Naive thymus-derived CD8-positive, alpha-beta T cell (primary cell): ENCODE data around the gene ZMYND19. TPM values are rescaled to one million over a fixed set of nuclear protein-coding genes. Genes with fewer than 3 reads are reported as not detected.
"Not testable (repeated sequence)": the region's sequence is repeated elsewhere in the genome, so short reads cannot be mapped to it uniquely, and the experiment has no call there.

Experiments
- ATAC-seq, 2 donors: fragments of 150-1000 bp; cut with Tn5 transposase in 1 of 2; sonication (Bioruptor Pico), chemical (Tn5 transposase) in 1 of 2; 1 replicate in 1 of 2; 2 replicates in 1 of 2; pipeline ENCODE4 v1.10.0; 2021; ENCODE audit warnings: mild to moderate bottlenecking in 2 of 2, moderate library complexity in 2 of 2
- POLR2A ChIA-PET: fragments of 350-600 bp; sonication (Branson Sonifier 250); formaldehyde crosslinking; loops from one replicate; lab custom pipeline; 2021; ENCODE audit warnings: antibody characterized with exemption; lab: Charles Lee
- DNase-seq, 10 donors: peaks; one replicate each; pipeline versions ENCODE4 v3.0.0 to v3.0.0-alpha.2; 2020 to 2022
- H3K27ac Mint-ChIP-seq, 10 donors: one replicate each; pipeline ENCODE4 v1.8.0; 2020 to 2022; ENCODE audit warnings: mild to moderate bottlenecking in 10 of 10, mixed read lengths in 10 of 10, moderate library complexity in 4 of 10, inconsistent platforms in 1 of 10
- H3K27me3 Mint-ChIP-seq, 5 donors: one replicate each; pipeline ENCODE4 v1.8.0; 2021 to 2022; ENCODE audit warnings: mixed read lengths in 5 of 5
- H3K36me3 Mint-ChIP-seq, 3 donors: one replicate each; pipeline ENCODE4 v1.8.0; 2020 to 2022; ENCODE audit warnings: mixed read lengths in 3 of 3, mild to moderate bottlenecking in 2 of 3, inconsistent platforms in 1 of 3
- H3K4me1 Mint-ChIP-seq, 4 donors: one replicate each; pipeline ENCODE4 v1.8.0; 2021 to 2022; ENCODE audit warnings: mixed read lengths in 4 of 4
- H3K4me3 Mint-ChIP-seq, 10 donors: one replicate each; pipeline ENCODE4 v1.8.0; 2020 to 2022; ENCODE audit warnings: mild to moderate bottlenecking in 10 of 10, mixed read lengths in 10 of 10, moderate library complexity in 6 of 10, inconsistent platforms in 1 of 10
- H3K9me3 Mint-ChIP-seq, 9 donors: one replicate each; pipeline ENCODE4 v1.8.0; 2020 to 2022; ENCODE audit warnings: mixed read lengths in 9 of 9, mild to moderate bottlenecking in 3 of 9, inconsistent platforms in 1 of 9, moderate library complexity in 1 of 9
- polyA plus RNA-seq, 3 donors: library from polyadenylated mRNA; unstranded; fragments of 300-500 nt; fragmentation: Illumina TruSeq; gene quantifications; one replicate each; pipeline ENCODE4 v1.2.3, GENCODE V29; 2021
- total RNA-seq, 8 experiments: library from RNA in 2 of 8; stranded (reverse) in 2 of 8; gene quantifications; one replicate each; pipeline ENCODE4 v1.2.3 and lab custom pipeline; 2021 to 2026

ZMYND19 gene
- total and polyA plus RNA-seq, 5 experiments from 2014 or later, result 5.5 to 27.5 (median 15.7) TPM

DNA sequence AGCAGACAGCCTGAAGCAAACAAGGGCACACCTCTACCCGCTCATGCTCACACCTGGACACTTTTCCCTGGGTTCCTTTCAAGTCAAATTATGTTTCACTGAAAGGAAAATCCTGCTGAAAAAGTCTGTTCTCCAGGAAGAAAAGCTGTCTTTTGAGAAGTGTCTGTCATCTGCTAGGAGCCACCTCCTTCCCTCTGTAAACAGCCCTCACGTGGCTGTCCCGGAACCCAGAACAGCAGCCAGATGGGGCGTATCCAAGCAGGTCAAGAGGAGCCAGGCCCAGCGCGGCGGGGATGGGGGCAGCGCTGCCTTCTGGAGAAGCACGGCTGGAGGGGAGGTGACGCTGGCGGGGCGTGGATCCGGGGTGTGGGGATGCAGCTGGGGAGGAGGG lies 40.1 kb downstream of the ZMYND19 start, which contains the start of gene PNPLA7:
Gene PNPLA7, minus strand, starts transcription at position 172 of the 391 bp plus-strand sequence. CDS start 205 bp downstream, outside the sequence.
- Mint-ChIP-seq H3K27me3 (no peaks in the 10 kb centered on the region), H3K9me3 (no peaks in the 10 kb centered on the region), H3K36me3 (peaks cover 0 to 9% (median under 1%) of the 10 kb centered on the region in 3 donors), H3K27ac (peak within 1 kb of the TSS; percentile 71 to 93 (median 90)), H3K4me1 (peaks cover 4 to 32% (median 21%) of the 10 kb centered on the region in 4 donors), H3K4me3 (peak within 1 kb of the TSS; percentile 85 to 96 (median 92))
- POLR2A ChIA-PET, result interaction anchor here (0.6 to 3.7 kb wide), 9 partner anchors 12 to 1011 kb away, joined by 3 to 25 read pairs (median 3); partner anchors contain the start of genes DPH7, NELFB and NSMF
- peak; percentile 30 to 77 (median 38) for DNase-seq
- ATAC-seq, result peak; percentile 20 to 34

GRCh38 chr9:137547687-137548543 lies 42.4 kb downstream of the ZMYND19 start:
- POLR2A ChIA-PET, result no interaction called here
- H3K27me3 Mint-ChIP-seq, result no peaks in the 10 kb centered on the region
- ATAC-seq (no peak), DNase-seq (peak in 1 of 10 donors; percentile 48)
- H3K36me3 Mint-ChIP-seq, result no peaks in the 10 kb centered on the region
- peak overlapping the region in 4 of 10 donors; percentile 28 to 56 (median 44) for H3K4me3 Mint-ChIP-seq
- peak overlapping the region in 5 of 10 donors; percentile 5 to 61 (median 40) for H3K27ac Mint-ChIP-seq
- no peaks in the 10 kb centered on the region for H3K9me3 Mint-ChIP-seq
- H3K4me1 Mint-ChIP-seq, result peaks cover 3 to 32% (median 21%) of the 10 kb centered on the region in 4 donors

DNA sequence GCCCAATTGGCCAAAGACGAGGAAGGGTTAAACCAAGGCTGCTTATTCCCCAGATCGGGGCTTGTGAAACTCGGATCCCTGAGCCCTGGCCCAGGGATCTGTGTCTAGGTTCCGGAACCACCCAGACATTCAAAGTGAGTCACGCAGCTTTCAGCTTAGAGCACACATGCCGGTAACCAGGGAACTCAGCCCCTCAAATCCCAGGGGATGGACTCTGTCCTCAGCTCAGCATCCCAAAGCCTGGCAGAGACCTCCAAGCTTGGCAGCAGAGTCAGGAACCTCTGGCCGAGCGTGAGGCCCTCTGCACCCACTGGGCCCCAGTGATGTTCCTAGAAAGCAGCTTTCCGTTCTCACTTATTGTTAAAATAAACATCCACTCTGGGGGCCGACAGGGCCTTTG lies 45.2 kb downstream of the ZMYND19 start:
- Mint-ChIP-seq H3K4me1 (peaks cover 0 to 24% (median 12%) of the 10 kb centered on the region in 4 donors), H3K27me3 (no peaks in the 10 kb centered on the region), H3K27ac (no peak overlapping the region), H3K9me3 (no peaks in the 10 kb centered on the region), H3K4me3 (no peak overlapping the region), H3K36me3 (no peaks in the 10 kb centered on the region)
- POLR2A ChIA-PET, result no interaction called here
- DNase-seq (peak in 1 of 10 donors; percentile 57), ATAC-seq (no peak)

DNA sequence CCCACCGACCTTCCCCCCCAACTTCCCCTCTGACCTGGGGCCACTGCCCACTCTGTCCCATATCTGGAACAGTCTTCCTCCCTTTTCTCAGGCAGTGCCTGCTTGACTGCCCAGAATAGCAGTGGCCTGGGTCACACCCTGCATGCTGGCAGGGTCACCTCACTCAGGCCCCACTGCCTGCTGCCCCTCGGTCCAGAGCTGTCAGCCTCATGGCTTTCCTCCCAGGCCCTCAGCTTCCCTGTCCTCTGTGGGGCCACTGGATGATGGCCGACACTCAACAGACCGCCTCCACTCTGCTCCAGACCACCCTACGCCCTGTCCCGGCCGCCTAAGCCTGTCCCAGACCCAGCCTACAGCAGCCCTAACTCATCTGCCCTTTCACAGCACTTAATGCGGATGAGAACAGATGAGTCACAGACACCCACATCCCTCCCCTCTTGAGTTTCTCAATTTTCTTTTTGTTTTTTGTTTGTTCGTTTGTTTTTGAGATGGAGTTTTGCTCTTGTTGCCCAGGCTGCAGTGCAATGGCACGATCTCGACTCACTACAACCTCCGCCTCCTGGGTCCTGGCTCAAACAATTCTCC lies 46.0 kb downstream of the ZMYND19 start:
- H3K27ac Mint-ChIP-seq, result no peak overlapping the region
- no peak for DNase-seq

GRCh38 chr9:137543237-137543963 lies 46.9 kb downstream of the ZMYND19 start:
- DNase-seq, result peak in 1 of 10 donors; percentile 35
- POLR2A ChIA-PET, result no interaction called here
- no peak overlapping the region for H3K4me3 Mint-ChIP-seq
- H3K27me3 Mint-ChIP-seq, result no peaks in the 10 kb centered on the region
- no peak overlapping the region for H3K27ac Mint-ChIP-seq
- no peaks in the 10 kb centered on the region for H3K9me3 Mint-ChIP-seq
- H3K4me1 Mint-ChIP-seq, result peaks cover 0 to 9% (median 0%) of the 10 kb centered on the region in 4 donors
- no peaks in the 10 kb centered on the region for H3K36me3 Mint-ChIP-seq
- ATAC-seq, result no peak

More for the DNA sequence above, 46.0 kb downstream of the ZMYND19 start:
- ATAC-seq, result no peak
- Mint-ChIP-seq H3K9me3 (no peaks in the 10 kb centered on the region), H3K4me1 (peaks cover 0 to 16% (median 5%) of the 10 kb centered on the region in 4 donors), H3K27me3 (no peaks in the 10 kb centered on the region), H3K36me3 (no peaks in the 10 kb centered on the region), H3K4me3 (no peak overlapping the region)
- POLR2A ChIA-PET, result interaction anchor here (0.7 kb wide), 1 partner anchor 721 kb away, joined by 3 read pairs; no protein-coding TSS in a partner anchor

DNA sequence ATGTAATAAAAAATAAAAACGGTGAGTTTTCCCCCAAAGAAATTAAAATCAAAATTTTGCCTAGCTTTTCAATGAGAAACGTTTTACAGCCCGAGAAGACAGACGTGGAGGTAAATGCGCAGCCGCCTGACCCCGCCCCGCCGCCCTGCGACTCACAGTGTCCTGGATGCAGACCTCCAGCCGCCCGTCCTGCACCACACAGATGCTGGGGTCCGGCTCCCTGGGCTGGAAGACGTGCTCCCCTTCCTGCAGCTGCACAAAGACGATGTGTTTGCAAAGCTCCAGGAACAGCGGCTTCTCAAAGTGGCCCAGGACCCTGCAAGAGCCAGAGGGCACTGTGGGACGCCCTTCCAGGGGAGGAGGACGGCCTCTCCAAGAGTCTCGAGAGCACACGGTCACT lies 47.8 kb downstream of the ZMYND19 start:
- H3K27ac Mint-ChIP-seq, result peak overlapping the region in 1 of 10 donors; percentile 50
- DNase-seq (peak in 1 of 10 donors; percentile 60), ATAC-seq (no peak)
- H3K27me3 Mint-ChIP-seq, result no peaks in the 10 kb centered on the region
- POLR2A ChIA-PET, result no interaction called here
- no peaks in the 10 kb centered on the region for H3K36me3 Mint-ChIP-seq
- no peaks in the 10 kb centered on the region for H3K9me3 Mint-ChIP-seq
- H3K4me1 Mint-ChIP-seq, result peaks cover 2 to 9% (median 3%) of the 10 kb centered on the region in 4 donors
- H3K4me3 Mint-ChIP-seq, result no peak overlapping the region

DNA sequence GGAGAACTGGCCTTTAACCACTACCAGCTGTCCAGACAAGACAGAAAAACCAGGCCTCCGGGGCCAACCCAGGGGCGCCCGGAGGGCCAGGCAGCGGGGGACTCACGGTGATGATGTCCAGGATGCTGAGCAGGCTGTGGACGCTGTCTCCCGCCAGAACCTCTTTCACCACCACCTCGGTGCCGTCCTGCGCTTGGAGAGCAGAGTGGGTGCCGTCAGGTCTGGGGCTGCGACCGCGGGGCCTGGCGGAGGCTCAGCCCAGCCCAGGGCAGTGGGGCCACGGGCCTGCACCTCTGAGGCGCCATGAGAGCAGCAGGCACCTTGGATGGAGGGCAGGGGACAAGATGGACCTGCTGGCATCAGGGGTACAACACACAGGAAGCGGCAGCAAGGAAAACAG lies 49.8 kb downstream of the ZMYND19 start:
- H3K9me3 Mint-ChIP-seq, result peaks cover 0 to 8% (median 4%) of the 10 kb centered on the region in 9 donors
- DNase-seq, result no peak

DNA sequence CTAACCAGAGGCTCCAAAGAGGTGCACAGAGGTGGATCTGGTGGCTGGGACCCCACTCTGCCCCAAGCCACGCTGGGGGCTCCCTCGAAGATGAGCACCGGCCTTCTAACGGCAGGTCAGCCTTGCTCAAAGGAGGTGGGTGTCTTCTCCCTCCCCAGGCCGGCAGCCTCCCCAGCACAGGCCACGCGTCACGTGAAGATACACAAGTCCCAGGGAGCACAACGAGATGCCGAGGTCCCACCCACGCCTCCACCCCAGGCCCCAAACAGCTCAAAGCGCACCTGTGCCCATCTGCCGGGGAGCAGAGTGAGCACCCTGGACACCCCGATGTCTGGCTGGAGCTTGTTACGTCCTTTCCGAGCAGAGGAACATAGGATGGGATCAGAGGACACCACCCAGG lies 52.3 kb downstream of the ZMYND19 start:
- Mint-ChIP-seq H3K4me3 (no peak overlapping the region), H3K9me3 (peaks cover 0 to 8% (median 4%) of the 10 kb centered on the region in 9 donors), H3K27me3 (no peaks in the 10 kb centered on the region), H3K27ac (peak overlapping the region in 3 of 10 donors; percentile 53 to 81 (median 80)), H3K4me1 (peaks cover 16 to 32% (median 27%) of the 10 kb centered on the region in 4 donors), H3K36me3 (peaks cover 0 to 3% (median 0%) of the 10 kb centered on the region in 3 donors)
- DNase-seq (peak in 1 of 10 donors; percentile 27), ATAC-seq (no peak)
- POLR2A ChIA-PET, result interaction anchor here (2.3 kb wide), 1 partner anchor 13 kb away, joined by 25 read pairs; the partner anchor contains the start of genes MRPL41 and PNPLA7

More for the DNA sequence above, 49.8 kb downstream of the ZMYND19 start:
- POLR2A ChIA-PET, result no interaction called here
- no peak overlapping the region for H3K4me3 Mint-ChIP-seq
- H3K27me3 Mint-ChIP-seq, result no peaks in the 10 kb centered on the region
- no peak for ATAC-seq
- no peak overlapping the region for H3K27ac Mint-ChIP-seq
- peaks cover 0 to 3% (median 0%) of the 10 kb centered on the region in 3 donors for H3K36me3 Mint-ChIP-seq
- H3K4me1 Mint-ChIP-seq, result peaks cover 8 to 20% (median 17%) of the 10 kb centered on the region in 4 donors

DNA sequence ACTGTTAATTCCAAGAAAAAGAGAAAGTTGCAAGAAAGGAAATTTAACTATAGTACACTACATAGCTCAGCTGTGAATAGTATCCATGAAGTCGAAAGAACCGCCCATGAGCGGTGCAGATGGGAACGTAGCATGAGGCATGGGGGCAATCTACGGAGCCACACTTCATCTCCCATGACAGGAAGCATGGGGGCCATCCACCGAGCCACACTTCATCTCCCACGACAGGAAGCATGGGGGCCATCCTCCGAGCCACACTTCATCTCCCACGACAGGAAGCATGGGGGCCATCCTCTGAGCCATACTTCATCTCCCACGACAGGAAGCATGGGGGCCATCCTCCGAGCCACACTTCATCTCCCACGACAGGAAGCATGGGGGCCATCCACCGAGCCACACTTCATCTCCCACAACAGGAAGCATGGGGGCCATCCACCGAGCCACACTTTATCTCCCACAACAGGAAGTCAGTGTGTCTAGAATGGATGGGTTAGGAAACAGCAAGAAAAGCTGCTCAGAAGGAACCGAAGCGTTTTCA lies 53.6 kb downstream of the ZMYND19 start:
- H3K4me1 Mint-ChIP-seq, result peaks cover 16 to 32% (median 27%) of the 10 kb centered on the region in 4 donors
- peak overlapping the region in 6 of 10 donors; percentile 6 to 45 (median 29) for H3K4me3 Mint-ChIP-seq
- DNase-seq (peak in 5 of 10 donors; percentile 24 to 61 (median 34)), ATAC-seq (peak; percentile 25 to 74)
- peak overlapping the region in 9 of 10 donors; percentile 7 to 88 (median 66) for H3K27ac Mint-ChIP-seq
- POLR2A ChIA-PET, result interaction anchor here (1.1 to 2.3 kb wide), 2 partner anchors 14 to 16 kb away, joined by 3 to 25 read pairs; partner anchors contain the start of genes MRPL41 and PNPLA7
- H3K36me3 Mint-ChIP-seq, H3K9me3 Mint-ChIP-seq, H3K27me3 Mint-ChIP-seq: not testable (repeated sequence)

DNA sequence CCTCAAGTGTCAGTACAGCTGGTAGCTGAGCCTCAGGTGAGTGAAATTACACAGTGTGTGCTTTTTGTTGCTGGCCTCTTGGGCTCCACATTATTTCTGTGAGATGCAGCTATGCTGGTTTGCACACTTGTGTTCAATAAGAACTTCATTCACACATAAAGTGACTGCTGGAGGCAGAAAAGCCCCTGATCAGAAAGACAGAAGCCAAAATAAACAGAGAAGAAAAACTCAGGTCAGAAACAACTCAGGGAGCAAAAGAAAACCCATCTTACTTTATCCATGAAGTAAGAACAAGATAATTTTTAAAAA lies 55.2 kb downstream of the ZMYND19 start:
- Mint-ChIP-seq H3K36me3 (peaks cover 0 to 3% (median 0%) of the 10 kb centered on the region in 3 donors), H3K4me3 (peak overlapping the region in 4 of 10 donors; percentile 16 to 27 (median 22)), H3K4me1 (peaks cover 16 to 33% (median 29%) of the 10 kb centered on the region in 4 donors), H3K27me3 (no peaks in the 10 kb centered on the region), H3K27ac (peak overlapping the region in 8 of 10 donors; percentile 17 to 91 (median 72)), H3K9me3 (peaks cover 0 to 8% (median 4%) of the 10 kb centered on the region in 9 donors)
- POLR2A ChIA-PET, result interaction anchor here (0.5 to 1.3 kb wide), 3 partner anchors 16 to 112 kb away, joined by 3 to 4 read pairs (median 4); partner anchors contain the start of genes EXD3 and NOXA1
- DNase-seq, result no peak
- no peak for ATAC-seq

- no peaks in the 10 kb centered on the region for H3K27me3 Mint-ChIP-seq
Measured at GRCh38 chr9:137534256-137535119, 55.8 kb downstream of the ZMYND19 start.

More at GRCh38 chr9:137534256-137535119, 55.8 kb downstream of the ZMYND19 start:
- DNase-seq (peak in 3 of 10 donors; percentile 25 to 37 (median 27)), ATAC-seq (peak; percentile 58 to 59)
- peaks cover 0 to 8% (median 4%) of the 10 kb centered on the region in 9 donors for H3K9me3 Mint-ChIP-seq
- peak overlapping the region; percentile 17 to 91 (median 68) for H3K27ac Mint-ChIP-seq
- peaks cover 16 to 33% (median 29%) of the 10 kb centered on the region in 4 donors for H3K4me1 Mint-ChIP-seq
- H3K4me3 Mint-ChIP-seq, result peak overlapping the region in 5 of 10 donors; percentile 15 to 43 (median 24)
- H3K36me3 Mint-ChIP-seq, result peaks cover 0 to 3% (median 0%) of the 10 kb centered on the region in 3 donors
- POLR2A ChIA-PET, result interaction anchor here (0.5 to 1.3 kb wide), 3 partner anchors 16 to 111 kb away, joined by 3 to 4 read pairs (median 4); partner anchors contain the start of genes EXD3 and NOXA1
